Neural cell (in vitro differentiated cells): ENCODE measurements around the gene PLEKHA7. TPM values are rescaled to one million over a fixed set of nuclear protein-coding genes. Genes with fewer than 3 reads are reported as not detected.

Experiments used
- H2AFZ ChIP-seq: fragments of 200-600, 300-800 bp; sonication (generic), shearing (Covaris generic); 2 replicates; pipeline ENCODE4 v1.6.0; 2014; ENCODE audit warnings: low read depth, mild to moderate bottlenecking, antibody characterized with exemption, low read length, moderate library complexity
- H3F3A ChIP-seq: fragments of 200-600 bp; shearing (Covaris generic); 2 replicates; pipeline ENCODE4 v1.6.1; 2016; ENCODE audit warnings: mild to moderate bottlenecking, moderate library complexity, mixed read lengths, antibody characterized with exemption, low read length; ENCODE audit not compliant: insufficient read depth, poor library complexity, severe bottlenecking
- H3K27ac ChIP-seq: fragments of 200-600, 300-800 bp; sonication (generic), shearing (Covaris generic); 2 replicates; pipeline ENCODE4 v1.5.1; 2014; ENCODE audit warnings: mild to moderate bottlenecking, low read length, moderate library complexity
- H3K27me3 ChIP-seq: fragments of 300-800, 200-600 bp; sonication (generic), shearing (Covaris generic); 2 replicates; pipeline ENCODE4 v1.6.0; 2014; ENCODE audit warnings: mild to moderate bottlenecking, low read depth, low read length, moderate library complexity; ENCODE audit not compliant: insufficient read depth
- H3K36me3 ChIP-seq: fragments of 300-800, 200-600 bp; sonication (generic), shearing (Covaris generic); 2 replicates; pipeline ENCODE4 v1.5.1; 2014; ENCODE audit warnings: mild to moderate bottlenecking, antibody characterized with exemption, low read length, moderate library complexity; ENCODE audit not compliant: insufficient read depth
- H3K4me2 ChIP-seq: fragments of 300-800, 200-600 bp; sonication (generic), shearing (Covaris generic); 2 replicates; pipeline ENCODE4 v1.6.0; 2014; ENCODE audit warnings: mild to moderate bottlenecking, low read length
- H3K4me3 ChIP-seq: fragments of 300-800, 200-600 bp; sonication (generic), shearing (Covaris generic); 2 replicates; pipeline ENCODE4 v1.5.1; 2014; ENCODE audit warnings: mild to moderate bottlenecking, low read length, moderate library complexity
- H3K79me2 ChIP-seq: fragments of 200-600 bp; shearing (Covaris generic); replicated peaks from 2 replicates; pipeline ENCODE4 v1.6.0; 2014; ENCODE audit warnings: mild to moderate bottlenecking, low read length, moderate library complexity; ENCODE audit not compliant: insufficient read depth
- H3K9ac ChIP-seq: fragments of 300-800, 200-600 bp; sonication (generic), shearing (Covaris generic); 2 replicates; pipeline ENCODE4 v1.6.1; 2016; ENCODE audit warnings: mild to moderate bottlenecking, low read length, mixed read lengths
- H3K9me2 ChIP-seq: fragments of 200-600 bp; shearing (Covaris generic); 2 replicates; pipeline ENCODE4 v1.6.1; 2016; ENCODE audit warnings: mild to moderate bottlenecking, low read length, mixed read lengths; ENCODE audit not compliant: insufficient read depth
- H3K9me3 ChIP-seq: fragments of 200-600, 300-800 bp; sonication (generic), shearing (Covaris generic); 2 replicates; pipeline ENCODE4 v1.6.1; 2016; ENCODE audit warnings: mild to moderate bottlenecking, mixed run types, low read length, moderate library complexity, mixed read lengths
- H4K20me1 ChIP-seq: fragments of 200-600 bp; shearing (Covaris generic); 2 replicates; pipeline ENCODE4 v1.6.1; 2016; ENCODE audit warnings: mild to moderate bottlenecking, mixed run types; ENCODE audit not compliant: insufficient read depth
- CTCF ChIP-seq: fragments of 450-650 bp; IDR thresholded peaks from 2 replicates; pipeline ENCODE4 v1.5.1; 2014; ENCODE audit warnings: antibody characterized with exemption, mild to moderate bottlenecking, moderate library complexity; ENCODE audit not compliant: poor library complexity, severe bottlenecking
- EP300 ChIP-seq: fragments of 450-650 bp; conservative IDR thresholded peaks from 2 replicates; pipeline ENCODE4 v1.6.1; 2014; ENCODE audit warnings: antibody characterized with exemption, mild to moderate bottlenecking, moderate library complexity; ENCODE audit not compliant: poor library complexity, severe bottlenecking
- EZH2 ChIP-seq: fragments of 200-600, 300-800 bp; shearing (Covaris generic), sonication (generic); IDR thresholded peaks from 2 replicates; pipeline ENCODE4 v1.6.1; 2014; ENCODE audit warnings: antibody characterized with exemption, low read length, borderline replicate concordance, mild to moderate bottlenecking; ENCODE audit not compliant: insufficient read depth, poor library complexity, severe bottlenecking
- MXI1 ChIP-seq: fragments of 450-650 bp; conservative IDR thresholded peaks from 2 replicates; pipeline ENCODE4 v1.6.1; 2014; ENCODE audit warnings: antibody characterized with exemption, mild to moderate bottlenecking; ENCODE audit not compliant: poor library complexity, severe bottlenecking
- POLR2AphosphoS5 ChIP-seq: IDR thresholded peaks from 2 replicates; pipeline ENCODE4 v1.6.1; 2012
- RAD21 ChIP-seq: fragments of 450-650 bp; conservative IDR thresholded peaks from 2 replicates; pipeline ENCODE4 v1.6.1; 2014; ENCODE audit warnings: antibody characterized with exemption, mild to moderate bottlenecking, moderate library complexity
- REST ChIP-seq: IDR thresholded peaks from 2 replicates; pipeline ENCODE4 v1.6.1; 2012; ENCODE audit warnings: borderline replicate concordance
- SMC3 ChIP-seq: fragments of 450-650 bp; conservative IDR thresholded peaks from 2 replicates; pipeline ENCODE4 v1.6.1; 2014; ENCODE audit warnings: antibody characterized with exemption, mild to moderate bottlenecking, moderate library complexity; ENCODE audit not compliant: poor library complexity
- TAF1 ChIP-seq: IDR thresholded peaks from 2 replicates; pipeline ENCODE4 v1.6.1; 2012; ENCODE audit warnings: low read depth
- polyA plus RNA-seq: library from polyadenylated mRNA; depleted of rRNA; stranded (reverse); fragments of >200 nt; gene quantifications from 2 replicates; pipeline ENCODE4 v1.2.3, GENCODE V29; 2014

The PLEKHA7 gene
- polyA plus RNA-seq, 1 donor from 2014 or later = 45.7 TPM

- H3K27ac ChIP-seq = no peak overlapping the region
- no peaks in the 10 kb centered on the region for H3K9me2 ChIP-seq
- no peak overlapping the region for H2AFZ ChIP-seq
- H3K9me3 ChIP-seq = no peaks in the 10 kb centered on the region
- TF ChIP-seq EZH2 = no peak
- no peak for TF ChIP-seq RAD21
- TF ChIP-seq REST = no peak
- TF ChIP-seq CTCF = no peak
- no peak for TF ChIP-seq POLR2AphosphoS5
- TF ChIP-seq MXI1 = no peak
- TF ChIP-seq SMC3 = no peak
- no peak for TF ChIP-seq TAF1
- TF ChIP-seq EP300 = no peak
- H3K4me2 ChIP-seq = no peak overlapping the region
- H3K27me3 ChIP-seq = no peaks in the 10 kb centered on the region
- no peaks in the 10 kb centered on the region for H3K36me3 ChIP-seq
- no peaks in the 10 kb centered on the region for H3F3A ChIP-seq
- H3K9ac ChIP-seq = no peak overlapping the region
- no peak overlapping the region for H3K4me3 ChIP-seq
- H4K20me1 ChIP-seq = no peaks in the 10 kb centered on the region
- H3K79me2 ChIP-seq = no peaks in the 10 kb centered on the region
These were observed 80.2 kb downstream of the PLEKHA7 start for GRCh38 chr11:16933756-16934603.

GRCh38 chr11:16933291-16933690 is 80.9 kb downstream of the PLEKHA7 start:
- Histone ChIP-seq H3K79me2 (no peaks in the 10 kb centered on the region), H2AFZ (no peak overlapping the region), H3K9me3 (no peaks in the 10 kb centered on the region), H3F3A (no peaks in the 10 kb centered on the region), H3K27me3 (no peaks in the 10 kb centered on the region), H4K20me1 (no peaks in the 10 kb centered on the region), H3K36me3 (no peaks in the 10 kb centered on the region), H3K4me2 (no peak overlapping the region), H3K9ac (no peak overlapping the region), H3K9me2 (no peaks in the 10 kb centered on the region), H3K27ac (no peak overlapping the region), H3K4me3 (no peak overlapping the region)
- TF ChIP-seq MXI1 (no peak), CTCF (no peak), TAF1 (no peak), EZH2 (no peak), EP300 (no peak), RAD21 (no peak), SMC3 (no peak), REST (no peak), POLR2AphosphoS5 (no peak)
